GM12878 (cell line): ENCODE results near the gene CPNE6. TPM values are rescaled to one million over a fixed set of nuclear protein-coding genes. Genes with fewer than 3 reads are reported as not detected.
"Not testable (repeated sequence)": the region's sequence is repeated elsewhere in the genome, so short reads cannot be mapped to it uniquely, and the experiment has no call there.

Source experiments
- ATAC-seq: fragments of 200-7000 bp; cut with Tn5 transposase; 3 replicates; pipeline ENCODE4 v1.9.1; 2020; ENCODE audit warnings: mild to moderate bottlenecking, moderate library complexity
- Bru-seq: library from RNA; stranded (reverse); fragments of 400-500 nt; gene quantifications from one replicate; lab custom pipeline; 2021; lab: Mats Ljungman, UMichigan
- BruChase-seq, 2 experiments: library from RNA; stranded (reverse); fragments of 400-500 nt; gene quantifications; one replicate each; lab custom pipeline; 2021; lab: Mats Ljungman, UMichigan
- BruUV-seq: library from RNA; stranded (reverse); fragments of 400-500 nt; replicated peaks from 2 replicates; lab custom pipeline; 2021; lab: Mats Ljungman, UMichigan
- CTCF ChIA-PET: fragments of 300-600 bp; sonication (Branson Sonifier 250); formaldehyde crosslinking; extraction: SDS; loops from one replicate; lab custom pipeline; 2021; ENCODE audit warnings: inconsistent platforms; lab: Yijun Ruan, JAX
- POLR2A ChIA-PET: fragments of 350-600 bp; formaldehyde crosslinking; extraction: SDS; loops from one replicate; lab custom pipeline; 2021; ENCODE audit warnings: inconsistent platforms; lab: Charles Lee
- RAD21 ChIA-PET: fragments of 300-600 bp; sonication (Branson Sonifier 250); formaldehyde crosslinking; loops from one replicate; lab custom pipeline; 2023; ENCODE audit warnings: antibody characterized with exemption; ENCODE audit not compliant: unreplicated experiment; lab: Charles Lee
- SMC1A ChIA-PET: fragments of 300-600 bp; sonication (Branson Sonifier 250); formaldehyde crosslinking; loops from one replicate; lab custom pipeline; 2023; ENCODE audit not compliant: unreplicated experiment, uncharacterized antibody; lab: Charles Lee
- DNase-seq: peaks from one replicate; pipeline ENCODE4 v3.0.0-alpha.2; 2011; ENCODE audit warnings: low read depth, low spot score
- FAIRE-seq: peaks from 3 replicates; lab custom pipeline; 2011; peaks lifted over from hg19 to GRCh38; lab: Jason Lieb, UNC
- H2AFZ ChIP-seq: 2 replicates; pipeline ENCODE4 v1.6.0; 2011; ENCODE audit warnings: low read depth, low read length, control low read depth; ENCODE audit not compliant: control insufficient read depth
- H3K27ac ChIP-seq: 2 replicates; pipeline ENCODE4 v1.5.1; 2011; ENCODE audit warnings: control low read depth; ENCODE audit not compliant: control insufficient read depth, insufficient read depth
- H3K27me3 ChIP-seq, 2 experiments: replicated peaks in 1 of 2; 2 replicates each; pipeline versions ENCODE4 v1.6.0 to v1.6.1; 2011; ENCODE audit warnings: low read length in 1 of 2; ENCODE audit not compliant: control insufficient read depth in 2 of 2, insufficient read depth in 2 of 2
- H3K36me3 ChIP-seq, 2 experiments: 2 replicates each; pipeline ENCODE4 v1.5.1; 2011; ENCODE audit warnings: low read length in 1 of 2; ENCODE audit not compliant: control insufficient read depth in 2 of 2, insufficient read depth in 2 of 2
- H3K4me1 ChIP-seq: 2 replicates; pipeline ENCODE4 v1.6.1; 2011; ENCODE audit warnings: mild to moderate bottlenecking, low read length, moderate library complexity, mixed read lengths; ENCODE audit not compliant: control insufficient read depth, insufficient read depth
- H3K4me2 ChIP-seq: 2 replicates; pipeline ENCODE4 v1.6.0; 2011; ENCODE audit warnings: control low read depth; ENCODE audit not compliant: control insufficient read depth, insufficient read depth
- H3K4me3 ChIP-seq: fragments of 200-600 bp; sonication (generic); 2 replicates; pipeline ENCODE4 v1.5.1; 2016
- H3K79me2 ChIP-seq: 2 replicates; pipeline ENCODE4 v1.6.0; 2011; ENCODE audit warnings: low read length; ENCODE audit not compliant: control insufficient read depth, insufficient read depth
- H3K9ac ChIP-seq: 2 replicates; pipeline ENCODE4 v1.8.0; 2011; ENCODE audit warnings: low read length, control low read depth, mixed read lengths; ENCODE audit not compliant: control insufficient read depth, insufficient read depth
- H3K9me3 ChIP-seq: replicated peaks from 3 replicates; pipeline ENCODE4 v1.5.1; 2011; ENCODE audit warnings: mild to moderate bottlenecking, low read length; ENCODE audit not compliant: control insufficient read depth, insufficient read depth
- H4K20me1 ChIP-seq: 2 replicates; pipeline ENCODE4 v1.6.0; 2011; ENCODE audit not compliant: control insufficient read depth, insufficient read depth
- BCL3 ChIP-seq: IDR thresholded peaks from 2 replicates; pipeline ENCODE4 v1.6.1; 2011; ENCODE audit warnings: borderline replicate concordance, low read depth, mild to moderate bottlenecking, moderate library complexity, low read length; ENCODE audit not compliant: insufficient read depth, poor library complexity, severe bottlenecking
- HCFC1 ChIP-seq: fragments of 150-350 bp; IDR thresholded peaks from 2 replicates; pipeline ENCODE4 v1.6.1; 2014; ENCODE audit warnings: low read length
- IRF5 ChIP-seq: fragments of 450-650 bp; IDR thresholded peaks from 2 replicates; pipeline ENCODE4 v1.6.1; 2017; ENCODE audit warnings: borderline replicate concordance
- NR2C2 ChIP-seq: IDR thresholded peaks from 2 replicates; pipeline ENCODE4 v1.6.1; 2011; ENCODE audit warnings: borderline replicate concordance, low read depth; ENCODE audit not compliant: control insufficient read depth, insufficient read length
- SIN3A ChIP-seq: IDR thresholded peaks from 2 replicates; pipeline ENCODE4 v1.6.1; 2012; ENCODE audit warnings: low read depth, low read length, improper control_type of control experiment
- WGBS: methylation state at CpG from one replicate; pipeline ENCODE4 v1.1.6; 2016; ENCODE audit warnings: low lambda C conversion rate; ENCODE audit not compliant: insufficient replicate concordance, insufficient coverage; ENCODE audit errors: missing lambda C conversion rate; 5-methylcytosine and 5-hydroxymethylcytosine counted together
- in situ Hi-C: fragments of 300-500 bp; cut with MboI; formaldehyde crosslinking; loops from 9 replicates; pipeline ENCODE4 v1.14.3; 2018; ENCODE audit warnings: mixed read lengths
- intact Hi-C: fragments of 100-400 bp; cut with micrococcal nuclease; formaldehyde crosslinking; loops from one replicate; pipeline ENCODE4 v1.14.2; 2022; ENCODE audit not compliant: unreplicated experiment
- long read RNA-seq, 2 experiments: library from polyadenylated mRNA; unstranded; transcript quantifications; one replicate each; pipeline ENCODE4 v2.0.0, GENCODE V29; 2019 to 2020
- polyA minus RNA-seq, 3 experiments: library from RNA; depleted of rRNA, polyadenylated mRNA; stranded (reverse); fragments of >200 nt; gene quantifications; 2 replicates each; pipeline ENCODE4 v1.2.3, GENCODE V29; 2011
- polyA plus RNA-seq, 11 experiments: library from polyadenylated mRNA; depleted of rRNA in 4 of 11; unstranded in 6 of 11; stranded (reverse) in 5 of 11; fragments of >200 nt; fragmentation: Nextera tagmentation in 4 of 11; fragmentation: Illumina TruSeq in 1 of 11; extraction: Ambion mirVana in 4 of 11; extraction: Trizol in 1 of 11; gene quantifications; 1 replicate in 1 of 11; 2 replicates in 10 of 11; pipeline versions ENCODE4 v1.2.1 to v1.2.3, GENCODE V29; 2011 to 2016; ENCODE audit warnings: inconsistent platforms in 2 of 11, missing spikeins in 2 of 11, low read depth in 1 of 11
- total RNA-seq, 4 experiments: library from RNA; depleted of rRNA in 3 of 4; stranded (reverse); fragments of >200 nt in 3 of 4; fragmentation: Illumina TruSeq in 1 of 4; extraction: Trizol in 1 of 4; gene quantifications; 2 replicates each; pipeline versions ENCODE4 v1.2.1 to v1.2.3, GENCODE V29; 2013 to 2021

CPNE6 gene
- not detected in 2 replicates for total RNA-seq (2013; cell fraction: nucleolus; rRNA removed)
- total RNA-seq (2014; rRNA removed) (not detected in 2 replicates), total RNA-seq (2014; rRNA removed; fragmentation: Illumina TruSeq; extraction: Trizol) (not detected in 2 replicates), total RNA-seq (2021) (0.13 and 0.18 TPM in 2 replicates), polyA plus RNA-seq (2011; rRNA removed) (0.07 TPM in 1 of 2 replicates, not detected in the other), polyA plus RNA-seq (2014; fragmentation: Illumina TruSeq; extraction: Trizol) (0.43 TPM in 1 of 2 replicates, not detected in the other), polyA plus RNA-seq (2014; fragmentation: Nextera tagmentation; extraction: Ambion mirVana) (under 1 TPM in 1 of 2 experiments, not detected in 1; 0.06 TPM), polyA plus RNA-seq (2014; rRNA removed) (0.15 and 0.25 TPM in 2 replicates), polyA plus RNA-seq (2016; fragmentation: Nextera tagmentation; extraction: Ambion mirVana) (under 1 TPM; 0.32 to 0.42 TPM), polyA minus RNA-seq (2011; rRNA and poly(A)+ RNA removed) (0.05 TPM in 1 of 2 replicates, not detected in the other), Bru-seq, nascent RNA (percentile 17 among the genes with signal in this experiment), BruChase-seq, experiment 1, labeled RNA remaining after a 6-hour chase (percentile 11 among the genes with signal in this experiment), BruChase-seq, experiment 2, labeled RNA remaining after a 2-hour chase (not detected)
- polyA plus RNA-seq (2011; ENCODE audit: low read depth): 0.64 TPM
- 0.05 and 0.12 TPM in 2 replicates for polyA plus RNA-seq (2011; cell fraction: cytosol; rRNA removed)
- 0.13 and 0.25 TPM in 2 replicates for polyA plus RNA-seq (2011; cell fraction: nucleus; rRNA removed)
- 0.21 and 0.24 TPM in 2 replicates for polyA plus RNA-seq (2012)
- polyA minus RNA-seq (2011; cell fraction: cytosol; rRNA and poly(A)+ RNA removed): not detected in 2 replicates
- polyA minus RNA-seq (2011; cell fraction: nucleus; rRNA and poly(A)+ RNA removed): not detected in 2 replicates
- long read RNA-seq, experiment 1: 0 reads
- long read RNA-seq, experiment 2: 0 reads

- H2AFZ ChIP-seq: no peak within 1 kb of the TSS
- H3K9ac ChIP-seq: no peak within 1 kb of the TSS
- no peak within 1 kb of the TSS for H3K27ac ChIP-seq
- TF ChIP-seq IRF5: no peak
- no peak for TF ChIP-seq SIN3A
- peak; percentile 71 for TF ChIP-seq BCL3
- TF ChIP-seq HCFC1: no peak
- TF ChIP-seq NR2C2: no peak
- intact Hi-C loops: no loop called here
- H3K79me2 ChIP-seq: no peaks in the 10 kb centered on the region
- H3K4me2 ChIP-seq: no peak within 1 kb of the TSS
- ChIA-PET CTCF (interaction anchor here (1.6 kb wide), 1 partner anchor 13 kb away, joined by 5 read pairs; no protein-coding TSS in a partner anchor), POLR2A (interaction anchor here (1.0 to 1.7 kb wide), 2 partner anchors 10 to 22 kb away, joined by 3 to 7 read pairs; no protein-coding TSS in a partner anchor), RAD21 (interaction anchor here (1.3 kb wide), 1 partner anchor 38 kb away, joined by 4 read pairs; no protein-coding TSS in a partner anchor), SMC1A (interaction anchor here (1.4 kb wide), 1 partner anchor 19 kb away, joined by 5 read pairs; no protein-coding TSS in a partner anchor)
- DNase-seq (no peak), FAIRE-seq (no peak), ATAC-seq (no peak)
- no TSS peak for BruUV-seq
- no peaks in the 10 kb centered on the region for H3K9me3 ChIP-seq
- no peaks in the 10 kb centered on the region; the same call in 1 of the 2 replicates for H4K20me1 ChIP-seq
- WGBS: 38% methylated on average over 9 of the region's 19 CpGs
- peaks cover 15% of the 10 kb centered on the region for H3K4me1 ChIP-seq
- in situ Hi-C loops: no loop called here
- H3K36me3 ChIP-seq: no peaks in the 10 kb centered on the region
- H3K27me3 ChIP-seq: peaks cover 0 to 2% of the 10 kb centered on the region in 2 experiments; a peak in 1 of 4 replicates
- no peak within 1 kb of the TSS for H3K4me3 ChIP-seq
These were observed at the start of gene CPNE6 for GRCh38 chr14:24071144-24071697. TSS of gene CPNE6 (plus strand) at chr14:24071562. CDS start at chr14:24072937, 1,375 bp downstream.

GRCh38 chr14:24024939-24025418 lies 46.4 kb upstream of the CPNE6 start:
- 84% methylated on average over 3 of the region's 3 CpGs for WGBS
- H3K79me2 ChIP-seq, H3K4me3 ChIP-seq, H3K4me1 ChIP-seq, H3K9ac ChIP-seq, H3K36me3 ChIP-seq, in situ Hi-C loops, H3K9me3 ChIP-seq, H2AFZ ChIP-seq, H3K27me3 ChIP-seq, H3K27ac ChIP-seq, SMC1A ChIA-PET, BruUV-seq, FAIRE-seq, RAD21 ChIA-PET, DNase-seq, ATAC-seq, H3K4me2 ChIP-seq, H4K20me1 ChIP-seq, POLR2A ChIA-PET, CTCF ChIA-PET: not testable (repeated sequence)
- intact Hi-C loops: loop anchor here (10.0 kb wide), 1 partner anchor 440 kb away; no protein-coding TSS in a partner anchor
